Fibroblast of mammary gland (primary cell): Measurements from ENCODE around the gene VAT1L.

Source experiments
- DNase-seq: peaks from one replicate; pipeline ENCODE4 v3.0.0-alpha.2; 2010; ENCODE audit warnings: low read depth
- H3K4me3 ChIP-seq: 2 replicates; pipeline ENCODE4 v1.5.1; 2011; ENCODE audit warnings: low read depth, mild to moderate bottlenecking, low read length, moderate library complexity; ENCODE audit not compliant: control insufficient read depth
- CTCF ChIP-seq: conservative IDR thresholded peaks from 2 replicates; pipeline ENCODE4 v1.5.1; 2011; ENCODE audit warnings: low read depth, low read length, inconsistent platforms; ENCODE audit not compliant: control insufficient read depth, insufficient read depth

The VAT1L gene

GRCh38 chr16:77871932-77872331 lies 83.6 kb downstream of the VAT1L start:
- DNase-seq = no peak

GRCh38 chr16:77873066-77873465 lies 84.7 kb downstream of the VAT1L start:
- no peak for TF ChIP-seq CTCF
- no peak overlapping the region for H3K4me3 ChIP-seq
- DNase-seq = no peak

More at GRCh38 chr16:77871932-77872331, 83.6 kb downstream of the VAT1L start:
- TF ChIP-seq CTCF = no peak
- H3K4me3 ChIP-seq = no peak overlapping the region

- DNase-seq = no peak
- no peak for TF ChIP-seq CTCF
- H3K4me3 ChIP-seq = no peak overlapping the region
These were observed 86.0 kb downstream of the VAT1L start for GRCh38 chr16:77874347-77874746.

GRCh38 chr16:77876776-77877175 lies 88.4 kb downstream of the VAT1L start:
- no peak for DNase-seq
- H3K4me3 ChIP-seq = no peak overlapping the region
- TF ChIP-seq CTCF = no peak

- H3K4me3 ChIP-seq = no peak overlapping the region
- DNase-seq = peak; percentile 90
- TF ChIP-seq CTCF = no peak
These were observed 89.5 kb downstream of the VAT1L start for GRCh38 chr16:77877712-77878347.

GRCh38 chr16:77881355-77882030 lies 93.1 kb downstream of the VAT1L start:
- DNase-seq = no peak
- no peak overlapping the region for H3K4me3 ChIP-seq
- no peak for TF ChIP-seq CTCF
